Right ventricle myocardium superior (tissue), 1 donor: ENCODE measurements around the gene AGAP3. TPM values are rescaled to one million over a fixed set of nuclear protein-coding genes. Genes with fewer than 3 reads are reported as not detected.
A peak's percentile ranks its signal among the peaks of the same experiment; 100 is the strongest.

ENCODE experiments used
- ATAC-seq: fragments of 200-7000 bp; cut with Tn5 transposase; one replicate; pipeline ENCODE4 v1.9.1; 2020; ENCODE audit warnings: mild to moderate bottlenecking; ENCODE audit not compliant: poor library complexity
- DNase-seq: peaks from one replicate; pipeline ENCODE4 v3.0.0-alpha.2; 2020
- intact Hi-C: fragments of 100-400 bp; cut with DNase I; formaldehyde crosslinking; loops from one replicate; pipeline ENCODE4 v1.11.2; 2022
- total RNA-seq: library from RNA; stranded (reverse); fragmentation: NEBNext Ultra II Directional; extraction: Animal tissue kit (Norgen Biotek cat#: 25700); gene quantifications from one replicate; pipeline ENCODE4 v1.2.1, GENCODE V29; 2021
- donor health status: DM: no; HTN: yes; CAD: no; lungs with severe emphysema.

AGAP3 gene
- total RNA-seq, 1 donor from 2014 or later, result 62.7 TPM

DNA sequence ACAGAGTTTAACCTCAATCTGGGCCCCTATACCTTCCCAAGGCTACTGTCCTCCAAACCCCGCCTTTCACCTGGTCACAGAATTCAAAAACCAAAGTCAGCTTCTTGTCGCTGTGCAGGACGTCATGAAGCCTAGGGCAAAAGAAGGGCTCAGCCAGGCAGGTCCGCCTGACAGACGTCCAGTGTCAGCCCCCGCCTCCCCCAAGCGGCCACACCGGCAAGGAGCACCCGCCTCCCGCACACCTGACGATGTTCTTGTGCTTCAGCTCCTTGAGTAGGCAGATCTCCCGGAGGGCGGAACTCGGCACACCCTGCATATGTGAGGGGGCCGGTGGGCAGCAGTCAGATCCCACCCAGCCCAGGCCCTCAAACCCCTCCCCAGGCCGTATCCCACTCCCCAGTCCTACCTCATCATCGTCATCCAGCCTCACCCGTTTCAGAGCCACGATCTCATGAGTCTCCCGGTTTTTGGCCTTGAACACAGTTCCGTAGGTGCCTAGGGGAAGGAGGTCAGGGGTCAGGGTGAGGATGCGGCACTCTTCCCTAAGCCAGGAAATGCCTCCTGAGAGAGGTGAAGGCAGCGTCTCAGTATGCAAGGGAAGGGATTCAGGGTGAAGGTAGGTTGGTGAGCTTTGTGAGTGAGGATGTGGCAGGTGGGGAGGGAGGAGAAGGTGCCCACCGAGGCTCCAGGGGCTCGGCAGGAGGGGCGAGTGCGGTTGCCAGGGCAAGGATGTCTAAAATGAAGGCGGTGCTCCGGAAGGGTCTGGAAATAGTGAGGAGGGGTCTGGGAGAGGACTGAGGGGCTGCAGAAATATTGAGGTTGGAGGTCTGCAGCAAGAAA, 29.4 kb upstream of the AGAP3 start:
- intact Hi-C loops, result no loop called here
- ATAC-seq (no peak), DNase-seq (no peak)

GRCh38 chr7:151057506-151057988, 28.7 kb upstream of the AGAP3 start, which contains the start of gene CDK5:
Gene CDK5 (minus strand): TSS chr7:151057897. CDS start chr7:151057848, 49 bp downstream.
- intact Hi-C loops, result no loop called here
- ATAC-seq, result peak; percentile 0
- DNase-seq, result no peak

- intact Hi-C loops, result no loop called here
- DNase-seq (peak; percentile 99), ATAC-seq (peak; percentile 89)
Measured at GRCh38 chr7:151057989-151058780, 28.1 kb upstream of the AGAP3 start.

- intact Hi-C loops, result no loop called here
- no peak for DNase-seq
- ATAC-seq, result no peak
Measured at GRCh38 chr7:151058781-151059366, 27.4 kb upstream of the AGAP3 start.

- intact Hi-C loops, result no loop called here
- peak; percentile 88 for DNase-seq
Measured at GRCh38 chr7:151059367-151060112, 26.7 kb upstream of the AGAP3 start, which contains the start of gene SLC4A2. Gene SLC4A2 (plus strand): TSS chr7:151059589. CDS start chr7:151061988, 2,399 bp downstream.

DNA sequence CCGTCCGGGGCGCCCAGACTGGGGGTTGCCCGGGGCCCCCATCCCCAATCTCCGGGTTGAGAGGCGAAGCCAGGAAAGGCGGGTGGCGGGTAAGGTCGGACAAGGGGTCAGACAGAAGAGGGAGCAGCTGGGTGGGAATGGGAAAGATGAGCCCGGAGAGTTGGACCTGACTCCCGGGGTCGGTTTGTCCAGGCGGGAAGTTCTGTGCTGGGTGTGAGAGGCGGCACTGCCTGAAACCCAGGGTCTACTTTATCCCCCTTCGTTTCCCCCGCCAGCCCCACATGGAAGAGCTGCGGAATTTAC, 26.2 kb upstream of the AGAP3 start:
- no peak for ATAC-seq
- intact Hi-C loops, result no loop called here
- DNase-seq, result no peak

More at GRCh38 chr7:151059367-151060112, 26.7 kb upstream of the AGAP3 start, which contains the start of gene SLC4A2:
- ATAC-seq, result peak; percentile 75

GRCh38 chr7:151060416-151061212, 25.7 kb upstream of the AGAP3 start:
- intact Hi-C loops, result no loop called here
- ATAC-seq (no peak), DNase-seq (no peak)

GRCh38 chr7:151061213-151062110, 24.8 kb upstream of the AGAP3 start:
- DNase-seq, result no peak
- ATAC-seq, result no peak
- intact Hi-C loops, result no loop called here

DNA sequence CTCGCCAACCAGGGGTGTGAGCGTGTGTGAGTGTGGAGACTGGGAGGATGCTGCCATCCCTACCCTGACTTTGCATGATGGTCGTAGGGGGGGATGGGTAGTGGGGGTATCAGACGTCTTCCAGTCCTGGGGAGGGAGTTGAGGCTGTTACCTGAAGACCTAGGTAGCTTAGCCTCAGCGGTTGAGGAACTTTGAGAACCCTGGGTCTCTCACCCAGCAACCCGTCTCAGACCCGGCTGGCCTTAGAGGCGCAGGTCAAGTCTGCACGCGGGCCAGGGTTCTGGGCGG, 24.2 kb upstream of the AGAP3 start:
- no peak for DNase-seq
- intact Hi-C loops, result no loop called here

GRCh38 chr7:151062399-151063211, 23.7 kb upstream of the AGAP3 start:
- DNase-seq (no peak), ATAC-seq (no peak)
- intact Hi-C loops, result no loop called here

More for the DNA sequence above, 24.2 kb upstream of the AGAP3 start:
- ATAC-seq, result no peak

DNA sequence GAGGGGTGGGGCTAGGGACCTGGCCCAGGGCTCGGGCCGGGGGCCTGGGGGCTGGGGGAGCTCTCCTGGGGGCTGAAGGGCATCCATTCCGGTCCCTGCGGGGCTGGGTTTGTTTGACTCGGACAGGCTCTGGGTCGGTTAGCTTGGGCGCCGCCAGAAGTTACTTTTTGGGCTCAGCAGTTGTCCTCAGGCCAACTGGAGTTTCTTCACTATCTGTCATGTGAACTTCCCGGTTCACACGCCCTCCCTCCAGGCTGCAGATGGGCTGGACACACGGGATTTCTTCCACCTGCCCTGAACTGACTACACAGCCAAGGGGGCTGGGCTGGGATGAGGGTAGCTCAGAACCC, 23.1 kb upstream of the AGAP3 start:
- intact Hi-C loops, result no loop called here
- ATAC-seq (no peak), DNase-seq (peak; percentile 58)

DNA sequence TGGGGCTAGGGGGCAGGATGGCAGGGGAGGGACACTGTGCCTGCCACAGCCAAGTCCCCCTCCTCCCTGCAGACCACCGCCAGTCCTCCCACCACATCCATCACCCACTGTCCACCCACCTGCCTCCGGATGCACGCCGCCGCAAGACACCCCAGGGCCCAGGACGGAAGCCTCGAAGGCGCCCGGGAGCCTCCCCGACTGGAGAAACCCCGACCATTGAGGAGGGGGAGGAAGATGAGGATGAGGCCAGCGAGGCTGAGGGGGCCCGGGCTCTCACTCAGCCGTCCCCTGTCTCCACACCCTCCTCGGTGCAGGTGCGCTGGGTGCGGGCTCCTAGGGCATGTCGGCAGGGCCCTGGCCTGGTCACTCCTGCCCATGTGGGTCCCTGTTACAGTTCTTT, 21.8 kb upstream of the AGAP3 start:
- intact Hi-C loops, result no loop called here
- ATAC-seq, result no peak
- DNase-seq, result no peak

GRCh38 chr7:151064993-151065392, 21.3 kb upstream of the AGAP3 start:
- ATAC-seq (no peak), DNase-seq (no peak)
- intact Hi-C loops, result no loop called here

DNA sequence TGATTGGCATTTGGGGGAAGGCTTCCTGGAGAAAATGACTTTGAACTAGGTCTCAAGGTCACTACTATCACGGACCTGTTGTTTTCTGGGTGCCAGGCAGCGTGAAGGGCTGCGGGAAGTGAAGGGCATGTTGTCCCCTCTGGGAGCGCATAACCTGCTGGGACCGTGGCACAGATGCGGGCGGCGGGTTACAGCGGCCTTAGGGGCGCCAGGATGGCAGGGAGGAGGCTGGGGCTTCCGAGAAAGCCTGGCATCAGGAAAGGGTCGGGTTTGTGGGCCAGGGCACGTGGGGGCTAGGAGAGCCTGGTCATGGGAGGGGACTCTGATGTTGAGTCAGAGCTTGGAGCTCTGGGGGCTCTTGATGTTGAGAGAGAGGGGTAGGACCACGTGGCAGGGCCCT, 20.8 kb upstream of the AGAP3 start:
- intact Hi-C loops, result no loop called here
- DNase-seq, result no peak
- no peak for ATAC-seq

DNA sequence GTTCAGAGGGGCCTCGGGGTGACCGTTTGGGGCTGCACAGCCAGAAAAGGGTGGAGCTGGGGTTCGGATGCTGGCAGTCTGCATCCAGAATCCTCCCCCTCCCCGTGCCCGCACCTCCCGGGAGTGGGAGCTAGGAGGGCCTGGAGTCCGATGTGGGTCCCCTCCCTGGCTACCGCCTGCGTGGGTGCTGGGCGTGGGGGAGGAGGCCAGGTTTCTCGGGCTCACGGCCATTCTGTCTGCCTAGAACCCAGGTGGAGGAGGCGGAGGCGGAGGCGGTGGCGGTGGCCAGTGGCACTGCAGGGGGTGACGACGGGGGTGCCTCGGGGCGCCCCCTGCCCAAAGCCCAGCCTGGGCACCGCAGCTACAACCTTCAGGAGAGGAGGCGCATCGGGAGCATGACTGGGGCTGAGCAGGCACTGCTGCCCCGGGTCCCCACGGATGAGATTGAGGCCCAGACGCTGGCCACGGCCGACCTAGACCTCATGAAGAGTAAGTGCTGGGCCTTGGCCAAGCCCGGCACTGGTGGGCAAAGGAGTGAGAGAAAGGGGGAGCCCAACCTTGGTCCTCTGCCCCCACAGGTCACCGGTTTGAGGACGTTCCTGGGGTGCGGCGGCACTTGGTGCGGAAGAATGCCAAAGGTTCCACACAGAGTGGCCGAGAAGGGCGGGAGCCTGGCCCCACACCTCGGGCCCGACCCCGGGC, 19.9 kb upstream of the AGAP3 start:
- intact Hi-C loops, result no loop called here
- ATAC-seq, result no peak

More for the DNA sequence above, 19.9 kb upstream of the AGAP3 start:
- DNase-seq, result no peak
